Natural killer cell (primary cell): ENCODE data around the gene CHN2. TPM values are rescaled to one million over a fixed set of nuclear protein-coding genes. Genes with fewer than 3 reads are reported as not detected.
A peak's percentile ranks its signal among the peaks of the same experiment; 100 is the strongest.

Source experiments
- ATAC-seq, 3 donors: fragments of 150-1000 bp in 2 of 3; fragments of 200-7000 bp in 1 of 3; cut with Tn5 transposase; 1 replicate in 1 of 3; 2 replicates in 2 of 3; pipeline ENCODE4 v1.10.0; 2021; ENCODE audit warnings: mild to moderate bottlenecking in 2 of 3, moderate library complexity in 2 of 3
- DNase-seq, 2 donors: peaks; one replicate each; pipeline versions ENCODE4 v3.0.0 to v3.0.0-alpha.2; 2013 to 2021; ENCODE audit warnings: mixed read lengths in 1 of 2
- H3K27ac ChIP-seq: one replicate; pipeline ENCODE4 v1.5.1; 2013; ENCODE audit warnings: mild to moderate bottlenecking, low read length
- H3K27me3 ChIP-seq: one replicate; pipeline ENCODE4 v1.6.1; 2013; ENCODE audit warnings: low read length; ENCODE audit not compliant: control insufficient read depth, insufficient read depth
- H3K36me3 ChIP-seq: one replicate; pipeline ENCODE4 v1.6.1; 2013; ENCODE audit warnings: low read length; ENCODE audit not compliant: control insufficient read depth, insufficient read depth
- H3K4me1 ChIP-seq: one replicate; pipeline ENCODE4 v1.6.1; 2013; ENCODE audit warnings: low read length; ENCODE audit not compliant: control insufficient read depth, insufficient read depth
- H3K4me3 ChIP-seq: one replicate; pipeline ENCODE4 v1.5.1; 2013; ENCODE audit warnings: low read length
- H3K9me3 ChIP-seq: one replicate; pipeline ENCODE4 v1.6.1; 2013; ENCODE audit warnings: low read length; ENCODE audit not compliant: control insufficient read depth, insufficient read depth
- H3K27ac Mint-ChIP-seq, 2 donors: one replicate each; pipeline ENCODE4 v1.8.0; 2022; ENCODE audit warnings: mild to moderate bottlenecking in 2 of 2, mixed read lengths in 2 of 2, moderate library complexity in 1 of 2
- H3K27me3 Mint-ChIP-seq, 2 donors: one replicate each; pipeline ENCODE4 v1.8.0; 2022; ENCODE audit warnings: low read depth in 2 of 2, mixed read lengths in 2 of 2
- H3K36me3 Mint-ChIP-seq: one replicate; pipeline ENCODE4 v1.8.0; 2022; ENCODE audit warnings: mixed read lengths
- H3K4me1 Mint-ChIP-seq, 2 donors: one replicate each; pipeline ENCODE4 v1.8.0; 2022; ENCODE audit warnings: mixed read lengths in 2 of 2
- H3K4me3 Mint-ChIP-seq: one replicate; pipeline ENCODE4 v1.8.0; 2022; ENCODE audit warnings: mild to moderate bottlenecking, moderate library complexity, mixed read lengths
- H3K9me3 Mint-ChIP-seq, 2 donors: one replicate each; pipeline ENCODE4 v1.8.0; 2022; ENCODE audit warnings: mixed read lengths in 2 of 2
- CTCF ChIP-seq: fragments of 200-600 bp; IDR thresholded peaks from one replicate; pipeline ENCODE4 v1.8.0; 2022; ENCODE audit warnings: antibody characterized with exemption
- WGBS: methylation state at CpG from one replicate; pipeline ENCODE4 v1.1.7; 2013; ENCODE audit warnings: missing lambda C conversion rate; ENCODE audit not compliant: insufficient coverage; 5-methylcytosine and 5-hydroxymethylcytosine counted together
- intact Hi-C: fragments of 100-400 bp; cut with micrococcal nuclease; formaldehyde crosslinking; loops from one replicate; pipeline ENCODE4 v1.14.2; 2022
- total RNA-seq, 4 donors: library from RNA; stranded (reverse); fragments of 120-200 nt in 1 of 4; gene quantifications; one replicate each; pipeline versions ENCODE4 v1.2.3 to v1.2.4, GENCODE V29; 2013 to 2022

CHN2 gene
- total RNA-seq, 3 donors from 2014 or later (not counting 1 experiment from before 2014, with no cell fraction given): 23.2 to 40.6 (median 30.2) TPM

DNA sequence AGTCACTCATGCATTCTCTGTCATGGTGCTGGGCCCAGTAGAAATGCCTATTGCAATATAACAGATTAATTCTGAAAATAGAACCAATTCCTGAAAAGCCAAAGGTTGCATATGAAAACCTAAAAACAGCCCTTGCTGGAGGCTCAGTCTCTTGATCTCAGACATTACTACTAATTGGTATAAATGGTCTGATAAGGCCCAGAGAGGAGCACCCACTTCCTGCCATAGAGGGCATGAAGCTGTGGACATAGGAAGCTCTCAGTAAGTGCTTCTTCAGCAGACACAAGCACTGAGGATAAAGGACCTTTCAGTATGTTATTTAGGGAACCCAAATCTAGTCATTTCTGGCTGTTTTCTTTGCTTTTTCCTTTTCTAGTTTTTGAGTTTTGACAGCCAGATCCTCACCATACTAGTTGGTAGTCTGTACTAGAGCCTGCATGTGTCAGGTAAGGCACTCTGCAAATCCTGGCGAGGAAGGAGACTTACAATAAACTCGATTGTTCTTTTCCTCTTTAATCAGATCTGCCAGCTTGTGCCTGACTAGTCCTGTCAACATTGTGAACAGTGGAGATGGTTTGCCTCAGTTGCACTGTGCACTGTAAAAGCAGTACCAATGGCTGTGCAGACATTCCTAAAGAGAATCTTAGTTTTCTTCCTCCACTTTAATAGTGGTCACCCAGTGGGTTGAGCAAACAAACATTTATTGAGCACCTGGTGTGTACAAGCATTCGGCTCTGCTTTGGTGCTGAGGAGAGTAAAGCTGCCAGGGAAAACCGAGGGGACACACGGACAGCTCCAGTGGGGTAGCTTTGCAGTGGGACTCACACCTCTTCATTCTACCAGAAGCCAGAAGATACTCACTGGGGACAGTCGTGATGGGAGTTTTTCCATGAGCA, 140.9 kb downstream of the CHN2 start:
- peak overlapping the region; percentile 61 for H3K4me3 Mint-ChIP-seq
- Histone ChIP-seq H3K27me3 (no peaks in the 10 kb centered on the region), H3K4me1 (peaks cover 42% of the 10 kb centered on the region), H3K36me3 (no peaks in the 10 kb centered on the region), H3K9me3 (no peaks in the 10 kb centered on the region), H3K4me3 (no peak overlapping the region), H3K27ac (no peak overlapping the region)
- TF ChIP-seq CTCF: no peak
- intact Hi-C loops: loop anchor here (2.0 to 5.0 kb wide), 2 partner anchors 73 to 93 kb away; no protein-coding TSS in a partner anchor
- WGBS: 87% methylated on average over 6 of the region's 6 CpGs
- peaks cover 45 to 48% of the 10 kb centered on the region in 2 donors for H3K4me1 Mint-ChIP-seq
- H3K9me3 Mint-ChIP-seq: no peaks in the 10 kb centered on the region
- H3K27me3 Mint-ChIP-seq: no peaks in the 10 kb centered on the region
- peak overlapping the region; percentile 40 to 64 for H3K27ac Mint-ChIP-seq
- DNase-seq (no peak), ATAC-seq (no peak)
- no peaks in the 10 kb centered on the region for H3K36me3 Mint-ChIP-seq

DNA sequence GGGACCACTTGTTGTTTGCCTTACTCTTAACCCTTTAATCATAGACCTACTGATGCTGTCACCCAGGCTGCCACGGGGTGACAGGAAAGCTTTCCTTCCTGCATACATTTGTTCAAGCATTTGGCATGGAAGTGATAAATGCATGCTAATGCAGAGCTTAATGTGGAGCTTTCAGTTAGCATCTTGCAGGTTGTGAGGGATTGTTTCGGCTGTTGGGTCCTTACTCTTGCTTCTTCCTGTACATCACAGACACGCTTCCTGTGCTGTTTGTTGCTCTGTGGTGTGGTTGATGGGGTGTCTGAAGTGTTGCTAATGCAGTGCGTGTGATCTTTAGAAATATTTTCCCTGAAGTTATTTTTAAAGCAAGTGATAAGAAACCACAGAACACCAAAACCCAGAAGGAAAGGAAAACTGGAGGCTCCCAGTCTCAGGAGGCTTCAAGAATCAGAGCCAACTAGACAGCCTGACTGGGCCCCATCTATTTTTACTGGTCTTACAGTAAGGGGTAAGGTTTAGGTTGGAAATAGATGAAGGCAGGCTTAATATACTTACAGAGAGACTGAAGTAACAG, 143.1 kb downstream of the CHN2 start:
- peak; percentile 86 to 98 (median 92) for ATAC-seq
- Histone ChIP-seq H3K4me3 (no peak overlapping the region), H3K4me1 (peaks cover 43% of the 10 kb centered on the region), H3K9me3 (no peaks in the 10 kb centered on the region), H3K27ac (peak overlapping the region; percentile 46), H3K27me3 (no peaks in the 10 kb centered on the region), H3K36me3 (no peaks in the 10 kb centered on the region)
- whole genome bisulfite sequencing: 0% methylated on average over 3 of the region's 4 CpGs
- intact Hi-C loops: loop anchor here (1.0 to 5.0 kb wide), 5 partner anchors 18 to 141 kb away; no protein-coding TSS in a partner anchor
- Mint-ChIP-seq H3K27me3 (no peaks in the 10 kb centered on the region), H3K36me3 (no peaks in the 10 kb centered on the region), H3K9me3 (no peaks in the 10 kb centered on the region), H3K4me3 (peak overlapping the region; percentile 72), H3K27ac (peak overlapping the region; percentile 83 to 86), H3K4me1 (peaks cover 44% of the 10 kb centered on the region in 2 donors)
- DNase-seq: peak; percentile 40 to 78
- TF ChIP-seq CTCF: no peak

DNA sequence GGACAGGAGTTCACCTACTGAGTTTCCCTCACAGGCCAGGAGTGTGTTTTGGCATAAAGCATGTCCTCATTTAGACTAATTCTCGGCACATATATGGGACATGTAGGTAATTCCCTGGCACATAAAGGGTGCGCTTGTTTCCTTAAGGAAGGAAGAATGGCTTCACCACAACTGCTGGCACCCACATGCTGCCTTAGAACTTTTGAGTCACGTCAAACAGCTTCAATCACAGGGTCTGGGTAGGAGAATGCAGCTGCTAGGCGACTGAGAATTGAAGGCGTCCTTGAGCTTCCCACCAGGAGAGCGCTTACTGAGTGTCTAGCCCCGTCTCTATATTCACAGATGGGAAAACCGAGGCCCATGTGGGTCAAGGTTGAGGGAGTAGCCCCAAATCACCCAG, 146.1 kb downstream of the CHN2 start:
- H3K9me3 Mint-ChIP-seq: no peaks in the 10 kb centered on the region

More for the DNA sequence above, 146.1 kb downstream of the CHN2 start:
- DNase-seq: no peak
- Histone ChIP-seq H3K36me3 (no peaks in the 10 kb centered on the region), H3K4me3 (no peak overlapping the region), H3K4me1 (peaks cover 49% of the 10 kb centered on the region), H3K27ac (no peak overlapping the region), H3K27me3 (no peaks in the 10 kb centered on the region), H3K9me3 (no peaks in the 10 kb centered on the region)
- Mint-ChIP-seq H3K27ac (no peak overlapping the region), H3K4me3 (no peak overlapping the region), H3K36me3 (no peaks in the 10 kb centered on the region), H3K27me3 (no peaks in the 10 kb centered on the region), H3K4me1 (peaks cover 31 to 33% of the 10 kb centered on the region in 2 donors)
- intact Hi-C loops: loop anchor here (5.0 to 10.0 kb wide), 2 partner anchors 67 to 416 kb away; no protein-coding TSS in a partner anchor
- ATAC-seq: no peak
- 94% methylated on average over 8 of the region's 8 CpGs for WGBS
- no peak for TF ChIP-seq CTCF
